Neural progenitor cell (in vitro differentiated cells): Measurements from ENCODE around the gene SUN1. TPM values are rescaled to one million over a fixed set of nuclear protein-coding genes. Genes with fewer than 3 reads are reported as not detected.

Experiments
- DNase-seq: peaks from one replicate; pipeline ENCODE4 v3.0.0-alpha.2; 2016; ENCODE audit warnings: low spot score
- H2AFZ ChIP-seq: fragments of 200-600 bp; sonication (generic); replicated peaks from 2 replicates; pipeline ENCODE4 v1.6.1; 2016; ENCODE audit warnings: antibody characterized with exemption
- H3F3A ChIP-seq: fragments of 200-600 bp; sonication (generic); 2 replicates; pipeline ENCODE4 v1.6.1; 2016; ENCODE audit warnings: antibody characterized with exemption, low read depth
- H3K27ac ChIP-seq: fragments of 200-600 bp; sonication (generic); 2 replicates; pipeline ENCODE4 v1.5.1; 2016; ENCODE audit warnings: mild to moderate bottlenecking
- H3K27me3 ChIP-seq: fragments of 200-600 bp; sonication (generic); 2 replicates; pipeline ENCODE4 v1.6.1; 2016; ENCODE audit warnings: mild to moderate bottlenecking, moderate library complexity
- H3K36me3 ChIP-seq: fragments of 200-600 bp; sonication (generic); 2 replicates; pipeline ENCODE4 v1.5.1; 2016
- H3K4me1 ChIP-seq: fragments of 200-600 bp; sonication (generic); 2 replicates; pipeline ENCODE4 v1.6.1; 2016; ENCODE audit warnings: mixed run types
- H3K4me2 ChIP-seq: fragments of 200-600 bp; sonication (generic); 2 replicates; pipeline ENCODE4 v1.6.1; 2016
- H3K4me3 ChIP-seq: fragments of 200-600 bp; sonication (generic); 2 replicates; pipeline ENCODE4 v1.5.1; 2016
- H3K79me2 ChIP-seq: fragments of 200-600 bp; sonication (generic); 2 replicates; pipeline ENCODE4 v1.6.1; 2016; ENCODE audit warnings: low read depth
- H3K9ac ChIP-seq: fragments of 200-600 bp; sonication (generic); 2 replicates; pipeline ENCODE4 v1.6.1; 2016
- H3K9me3 ChIP-seq: fragments of 200-600 bp; sonication (generic); 2 replicates; pipeline ENCODE4 v1.5.1; 2016; ENCODE audit warnings: low read depth
- H4K20me1 ChIP-seq: fragments of 200-600 bp; sonication (generic); 2 replicates; pipeline ENCODE4 v1.6.1; 2016; ENCODE audit warnings: low read depth
- H3K27ac Mint-ChIP-seq: 3 replicates; pipeline ENCODE4 v1.8.0; 2021; ENCODE audit warnings: mixed read lengths
- H3K27me3 Mint-ChIP-seq: 2 replicates; pipeline ENCODE4 v1.8.0; 2022; ENCODE audit warnings: low read depth, mild to moderate bottlenecking, inconsistent platforms, moderate library complexity, mixed read lengths; ENCODE audit not compliant: insufficient read depth
- H3K36me3 Mint-ChIP-seq: 3 replicates; pipeline ENCODE4 v1.8.0; 2021; ENCODE audit warnings: mixed read lengths
- H3K4me1 Mint-ChIP-seq: 3 replicates; pipeline ENCODE4 v1.8.0; 2021; ENCODE audit warnings: mixed read lengths
- H3K4me3 Mint-ChIP-seq: 3 replicates; pipeline ENCODE4 v1.8.0; 2021; ENCODE audit warnings: mild to moderate bottlenecking, moderate library complexity, mixed read lengths
- H3K9me3 Mint-ChIP-seq: 3 replicates; pipeline ENCODE4 v1.8.0; 2020; ENCODE audit warnings: mixed read lengths
- CTCF ChIP-seq: fragments of 200-600 bp; sonication (generic); IDR thresholded peaks from 2 replicates; pipeline ENCODE4 v1.5.1; 2017; ENCODE audit warnings: antibody characterized with exemption, mild to moderate bottlenecking
- EZH2 ChIP-seq: fragments of 200-600 bp; sonication (generic); IDR thresholded peaks from 2 replicates; pipeline ENCODE4 v1.6.1; 2017; ENCODE audit warnings: antibody characterized with exemption, mild to moderate bottlenecking, moderate library complexity
- EZH2phosphoT487 ChIP-seq: fragments of 200-600 bp; sonication (generic); IDR thresholded peaks from 2 replicates; pipeline ENCODE4 v1.6.1; 2017; ENCODE audit warnings: antibody characterized with exemption
- total RNA-seq: library from RNA; depleted of rRNA; stranded (reverse); fragments of >200 nt; gene quantifications from 2 replicates; pipeline ENCODE4 v1.2.3, GENCODE V29; 2015; ENCODE audit warnings: low replicate concordance

Gene SUN1
- total RNA-seq, 1 donor from 2014 or later, result 104 TPM

DNA sequence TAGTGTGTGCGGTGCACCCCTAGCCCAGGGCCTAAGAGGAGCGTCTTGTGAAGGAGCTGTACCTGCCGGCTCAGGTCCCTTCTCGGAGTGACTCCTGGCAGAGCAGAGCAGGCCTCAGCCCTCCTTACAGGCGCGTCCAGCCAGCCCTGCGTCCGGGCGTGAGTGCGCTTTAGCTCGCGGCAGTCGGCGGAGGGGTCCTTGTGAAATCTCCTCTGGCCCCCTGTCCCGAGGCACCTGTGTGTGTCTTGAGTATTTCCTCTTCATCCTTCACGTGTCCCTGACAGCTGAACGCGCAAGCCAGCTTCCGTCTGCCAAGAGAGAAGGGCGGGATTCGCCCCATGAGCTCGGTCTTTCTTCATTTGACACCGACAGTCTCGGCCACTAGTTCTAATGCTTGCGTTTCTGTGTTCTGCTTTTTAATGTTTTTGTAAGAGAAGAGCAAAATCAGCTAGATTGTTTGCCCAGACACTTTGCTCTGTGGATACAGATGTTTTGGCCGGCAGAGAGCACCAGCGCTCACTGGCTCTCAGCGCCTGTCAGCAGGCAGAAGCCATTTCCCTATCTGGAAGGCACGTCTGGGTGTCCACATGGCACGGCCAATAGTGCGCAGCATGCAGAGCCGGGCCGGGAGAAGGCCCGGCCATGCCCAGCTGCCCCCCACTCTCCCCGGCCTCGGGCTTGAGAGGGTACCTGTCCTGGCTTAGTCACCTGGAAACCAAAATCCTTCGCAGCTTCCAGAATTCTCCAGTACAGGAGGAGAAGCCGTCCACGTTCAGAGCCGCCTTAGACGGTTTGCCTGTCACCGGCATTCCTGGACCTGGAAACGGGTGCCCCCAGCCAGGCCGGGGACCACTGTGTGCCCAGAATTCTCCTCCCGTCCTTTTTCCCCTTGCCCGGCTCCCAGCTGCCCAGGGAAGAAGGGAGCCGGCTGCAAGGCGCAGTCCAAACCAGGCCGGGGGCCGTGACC lies 51.1 kb downstream of the SUN1 start:
- H3K27me3 Mint-ChIP-seq, result peaks cover 2% of the 10 kb centered on the region
- no peak for TF ChIP-seq CTCF
- no peak for TF ChIP-seq EZH2
- TF ChIP-seq EZH2phosphoT487, result no peak
- peaks cover 11% of the 10 kb centered on the region for H3K36me3 Mint-ChIP-seq
- no peak overlapping the region for H2AFZ ChIP-seq
- no peaks in the 10 kb centered on the region for H3K9me3 Mint-ChIP-seq
- no peaks in the 10 kb centered on the region for H3K9me3 ChIP-seq
- no peak overlapping the region for H3K4me3 Mint-ChIP-seq
- no peak overlapping the region for H3K4me3 ChIP-seq
- peaks cover 6% of the 10 kb centered on the region for H3K4me1 Mint-ChIP-seq
- no peak overlapping the region for H3K4me2 ChIP-seq
- peak overlapping the region; percentile 32 for H3K9ac ChIP-seq
- H3K27ac ChIP-seq, result no peak overlapping the region
- no peaks in the 10 kb centered on the region for H3F3A ChIP-seq
- peaks cover 96% of the 10 kb centered on the region for H3K79me2 ChIP-seq
- peak overlapping the region; percentile 88 for H3K27ac Mint-ChIP-seq
- DNase-seq, result no peak
- no peaks in the 10 kb centered on the region for H3K27me3 ChIP-seq
- peaks cover 99% of the 10 kb centered on the region for H4K20me1 ChIP-seq
- H3K36me3 ChIP-seq, result no peaks in the 10 kb centered on the region
- peaks cover 3% of the 10 kb centered on the region for H3K4me1 ChIP-seq

DNA sequence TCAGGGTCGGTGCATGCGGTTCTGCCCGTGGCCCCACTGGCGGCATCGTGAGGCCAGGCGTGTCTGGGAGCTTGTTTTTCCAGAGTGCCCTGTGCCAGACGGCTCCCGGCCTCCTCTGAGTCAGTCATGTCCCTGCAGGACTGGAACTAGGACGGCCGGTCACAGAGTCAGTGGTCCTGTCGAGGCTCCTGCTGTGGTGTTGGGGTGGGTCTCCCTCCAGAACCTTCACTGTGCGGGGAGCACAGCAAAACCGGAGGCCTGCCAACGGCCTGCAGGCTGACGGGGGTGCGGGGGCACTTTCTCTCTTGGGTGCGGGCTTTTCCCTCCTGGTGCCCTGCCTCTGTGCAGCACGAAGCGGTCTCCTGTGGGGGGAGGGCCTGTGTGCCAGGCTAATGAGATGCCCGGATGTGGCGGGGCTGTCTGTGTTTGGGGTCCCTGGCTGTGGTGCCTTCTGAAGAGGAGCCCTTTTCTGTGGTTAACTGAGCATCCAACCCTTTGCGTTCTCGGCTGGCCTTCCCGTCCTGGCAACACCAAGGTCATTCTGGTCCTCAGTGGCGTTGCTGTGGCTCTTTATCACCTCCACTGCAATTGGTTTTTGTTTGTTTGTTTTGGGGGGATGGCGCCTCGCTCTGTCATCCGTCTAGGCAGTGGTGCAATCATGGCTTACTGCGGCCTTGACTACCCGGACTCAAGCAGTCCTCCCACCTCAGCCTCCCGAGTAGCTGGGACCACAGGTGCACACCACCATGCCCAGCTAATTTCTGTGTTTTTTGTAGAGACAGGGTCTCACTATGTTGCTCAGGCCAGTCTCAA lies 52.1 kb downstream of the SUN1 start:
- DNase-seq, result no peak

More for the DNA sequence above, 52.1 kb downstream of the SUN1 start:
- Histone ChIP-seq H3K4me3 (no peak overlapping the region), H2AFZ (no peak overlapping the region), H3K9ac (no peak overlapping the region), H3K4me1 (no peaks in the 10 kb centered on the region), H3K9me3 (no peaks in the 10 kb centered on the region), H3K4me2 (no peak overlapping the region), H4K20me1 (peaks cover 99% of the 10 kb centered on the region), H3K27ac (no peak overlapping the region), H3K27me3 (no peaks in the 10 kb centered on the region), H3K79me2 (peaks cover 94% of the 10 kb centered on the region), H3K36me3 (no peaks in the 10 kb centered on the region), H3F3A (no peaks in the 10 kb centered on the region)
- peak overlapping the region; percentile 50 for H3K27ac Mint-ChIP-seq
- peaks cover 2% of the 10 kb centered on the region for H3K4me1 Mint-ChIP-seq
- H3K4me3 Mint-ChIP-seq, result no peak overlapping the region
- peaks cover 2% of the 10 kb centered on the region for H3K27me3 Mint-ChIP-seq
- H3K36me3 Mint-ChIP-seq, result peaks cover 10% of the 10 kb centered on the region
- TF ChIP-seq EZH2phosphoT487 (no peak), EZH2 (no peak), CTCF (no peak)
- H3K9me3 Mint-ChIP-seq, result no peaks in the 10 kb centered on the region
